ENCODE data around the gene PKP1. TPM values are rescaled to one million over a fixed set of nuclear protein-coding genes. Genes with fewer than 3 reads are reported as not detected.

PKP1 gene
- total and polyA plus RNA-seq, 10 of the 15 experiments (the other 5 are each of a cell fraction or from before 2014, with no cell fraction given): 0.03 TPM; not detected in 9

DNA sequence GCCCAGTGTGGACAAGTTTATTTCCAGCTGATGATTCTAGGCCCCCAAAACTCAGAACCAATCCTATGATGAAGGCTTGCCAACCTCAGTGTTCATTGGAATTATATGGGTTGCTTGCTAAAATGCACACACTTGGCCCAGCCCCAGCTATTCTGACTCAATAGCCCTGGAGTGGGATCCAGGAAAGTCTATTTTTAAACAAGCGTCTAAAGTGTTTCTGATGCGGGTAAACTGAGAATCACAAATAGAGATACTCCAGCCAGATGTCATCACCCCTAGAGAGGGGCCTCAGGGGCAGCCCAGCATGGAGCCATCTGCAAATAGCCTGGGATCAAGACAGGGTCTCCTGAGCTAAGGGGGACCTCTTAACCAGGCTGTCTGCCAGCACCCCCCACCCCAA is 46.0 kb downstream of the PKP1 start:
- Histone ChIP-seq H3K36me3 (ENCODE audit: control insufficient read depth in 2 of 2, insufficient read depth in 2 of 2, low read length in 1 of 2) (no peaks in the 10 kb centered on the region), H3K9me3 (replicated peaks; ENCODE audit: control insufficient read depth, insufficient read depth, low read length) (no peaks in the 10 kb centered on the region), H4K20me1 (ENCODE audit: control insufficient read depth, insufficient read depth) (no peaks in the 10 kb centered on the region), H3K4me1 (ENCODE audit: control insufficient read depth, insufficient read depth, low read length) (no peaks in the 10 kb centered on the region), H3K27ac (ENCODE audit: control insufficient read depth, insufficient read depth) (no peak overlapping the region), H3K9ac (ENCODE audit: control insufficient read depth, insufficient read depth, low read length) (no peak overlapping the region), H2AFZ (ENCODE audit: control insufficient read depth, low read depth, low read length) (no peak overlapping the region), H3K4me2 (ENCODE audit: control insufficient read depth, insufficient read depth) (no peak overlapping the region), H3K27me3 (replicated peaks in 1 of 2; ENCODE audit: control insufficient read depth in 2 of 2, insufficient read depth in 2 of 2, low read length in 1 of 2) (peaks cover 3 to 4% of the 10 kb centered on the region in 2 experiments; a peak in 2 of 4 replicates), H3K4me3 (no peak overlapping the region), H3K79me2 (ENCODE audit: control insufficient read depth, insufficient read depth, low read length) (no peaks in the 10 kb centered on the region)
- FAIRE-seq: no peak
- no peak for ATAC-seq
- in situ Hi-C loops (cut with MboI): no loop called here
- CTCF ChIA-PET: no interaction called here
- no peak for DNase-seq (ENCODE audit: low read depth, low spot score)
- no TSS peak for BruUV-seq (replicated peaks)
- RAD21 ChIA-PET (ENCODE audit: unreplicated experiment): no interaction called here
- SMC1A ChIA-PET (ENCODE audit: uncharacterized antibody, unreplicated experiment): interaction anchor here (1.0 kb wide), 1 partner anchor 78 kb away, joined by 3 read pairs; no protein-coding TSS in a partner anchor
- intact Hi-C loops (cut with micrococcal nuclease; ENCODE audit: unreplicated experiment): no loop called here
- WGBS (ENCODE audit: insufficient coverage, insufficient replicate concordance, low lambda C conversion rate, missing lambda C conversion rate): 48% methylated on average over 2 of the region's 2 CpGs
- POLR2A ChIA-PET: no interaction called here
- TF ChIP-seq, protein P1, sequence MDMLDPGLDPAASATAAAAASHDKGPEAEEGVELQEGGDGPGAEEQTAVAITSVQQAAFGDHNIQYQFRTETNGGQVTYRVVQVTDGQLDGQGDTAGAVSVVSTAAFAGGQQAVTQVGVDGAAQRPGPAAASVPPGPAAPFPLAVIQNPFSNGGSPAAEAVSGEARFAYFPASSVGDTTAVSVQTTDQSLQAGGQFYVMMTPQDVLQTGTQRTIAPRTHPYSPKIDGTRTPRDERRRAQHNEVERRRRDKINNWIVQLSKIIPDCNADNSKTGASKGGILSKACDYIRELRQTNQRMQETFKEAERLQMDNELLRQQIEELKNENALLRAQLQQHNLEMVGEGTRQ (IDR thresholded peaks at IDR 0.05; ENCODE audit: borderline replicate concordance, low read depth, low read length): no peak
- TF ChIP-seq CBX5 (IDR thresholded peaks at IDR 0.05; ENCODE audit: low read depth) (no peak), MEF2A (IDR thresholded peaks at IDR 0.05; ENCODE audit: insufficient read depth, low read depth, low read length) (no peak), YY1 (IDR thresholded peaks at IDR 0.05; ENCODE audit: low read depth, low read length) (no peak)

DNA sequence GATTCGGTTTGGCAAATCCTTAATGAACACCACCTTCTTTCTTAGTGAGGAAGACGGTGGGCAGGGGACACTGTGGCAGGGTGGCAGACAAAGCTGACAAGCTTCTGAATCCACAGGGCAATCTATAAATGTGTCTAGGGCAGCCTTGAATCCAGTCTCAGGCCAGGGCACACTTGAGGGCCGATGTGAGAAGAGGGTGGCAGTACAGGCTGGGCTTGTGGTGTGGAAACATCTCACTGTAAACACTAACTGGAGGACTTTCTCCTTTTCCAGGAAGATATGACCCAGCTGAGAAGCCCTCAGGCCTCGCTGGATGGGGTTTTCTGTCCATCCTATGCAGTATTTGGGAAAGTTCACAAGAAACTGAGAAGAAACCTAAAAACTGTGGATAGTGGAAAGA is 46.5 kb downstream of the PKP1 start:
- H3K9ac ChIP-seq (ENCODE audit: control insufficient read depth, insufficient read depth, low read length): no peak overlapping the region
- H3K9me3 ChIP-seq (replicated peaks; ENCODE audit: control insufficient read depth, insufficient read depth, low read length): no peaks in the 10 kb centered on the region
- 0% methylated on average over 4 of the region's 4 CpGs for WGBS (ENCODE audit: insufficient coverage, insufficient replicate concordance, low lambda C conversion rate, missing lambda C conversion rate)
- DNase-seq (ENCODE audit: low read depth, low spot score) (no peak), FAIRE-seq (no peak), ATAC-seq (no peak)
- no peaks in the 10 kb centered on the region for H3K36me3 ChIP-seq (ENCODE audit: control insufficient read depth in 2 of 2, insufficient read depth in 2 of 2, low read length in 1 of 2)
- CTCF ChIA-PET: no interaction called here
- H3K27me3 ChIP-seq (replicated peaks in 1 of 2; ENCODE audit: control insufficient read depth in 2 of 2, insufficient read depth in 2 of 2, low read length in 1 of 2): peaks cover 0 to 4% of the 10 kb centered on the region in 2 experiments; a peak in 2 of 4 replicates
- no peak overlapping the region for H3K4me3 ChIP-seq
- intact Hi-C loops (cut with micrococcal nuclease; ENCODE audit: unreplicated experiment): no loop called here
- no peak overlapping the region for H2AFZ ChIP-seq (ENCODE audit: control insufficient read depth, low read depth, low read length)
- SMC1A ChIA-PET (ENCODE audit: uncharacterized antibody, unreplicated experiment): no interaction called here
- RAD21 ChIA-PET (ENCODE audit: unreplicated experiment): no interaction called here
- H3K27ac ChIP-seq (ENCODE audit: control insufficient read depth, insufficient read depth): no peak overlapping the region
- no peak overlapping the region for H3K4me2 ChIP-seq (ENCODE audit: control insufficient read depth, insufficient read depth)
- POLR2A ChIA-PET: no interaction called here
- no peaks in the 10 kb centered on the region for H3K79me2 ChIP-seq (ENCODE audit: control insufficient read depth, insufficient read depth, low read length)
- H3K4me1 ChIP-seq (ENCODE audit: control insufficient read depth, insufficient read depth, low read length): no peaks in the 10 kb centered on the region
- in situ Hi-C loops (cut with MboI): no loop called here
- H4K20me1 ChIP-seq (ENCODE audit: control insufficient read depth, insufficient read depth): no peaks in the 10 kb centered on the region
- BruUV-seq (replicated peaks): no TSS peak
- TF ChIP-seq SMAD1 (IDR thresholded peaks at IDR 0.05; ENCODE audit: low read depth, partially characterized antibody) (no peak), BACH1 (IDR thresholded peaks at IDR 0.05; ENCODE audit: borderline replicate concordance) (no peak), TCF12 (IDR thresholded peaks at IDR 0.05; ENCODE audit: low read depth, low read length) (no peak), RFX5 (IDR thresholded peaks at IDR 0.05; ENCODE audit: low read depth, low read length) (no peak), PML (IDR thresholded peaks at IDR 0.05; ENCODE audit: low read length) (no peak), CBX3 (IDR thresholded peaks at IDR 0.05; ENCODE audit: borderline replicate concordance, low read depth) (no peak), NRF1 (conservative IDR thresholded peaks at IDR 0.05; ENCODE audit: low read depth, low read length) (no peak), GABPA (IDR thresholded peaks at IDR 0.05; ENCODE audit: low read depth) (no peak), BCL3 (IDR thresholded peaks at IDR 0.05; ENCODE audit: borderline replicate concordance, insufficient read depth, low read depth, low read length, poor library complexity, severe bottlenecking) (no peak), ZNF24 (IDR thresholded peaks at IDR 0.05) (no peak), E2F4 (IDR thresholded peaks at IDR 0.05; ENCODE audit: low read depth, low read length) (no peak), MEF2A (IDR thresholded peaks at IDR 0.05; ENCODE audit: insufficient read depth, low read depth, low read length) (no peak), ASH2L (IDR thresholded peaks at IDR 0.05; ENCODE audit: borderline replicate concordance, low read depth) (no peak), ZNF207 (IDR thresholded peaks at IDR 0.05; ENCODE audit: borderline replicate concordance) (no peak)
